ENCODE data around the gene SPC24. TPM values are rescaled to one million over a fixed set of nuclear protein-coding genes. Genes with fewer than 3 reads are reported as not detected.
A peak's percentile ranks its signal among the peaks of the same experiment; 100 is the strongest.

Gene SPC24
- total and polyA plus RNA-seq, 9 of the 15 experiments (the other 6 are each of a cell fraction or from before 2014, with no cell fraction given), result 18.2 to 154 (median 60.9) TPM

- H3K4me2 ChIP-seq (ENCODE audit: insufficient read depth, low read length), result no peak overlapping the region
- in situ Hi-C loops (cut with MboI) (no loop called here), intact Hi-C loops (cut with micrococcal nuclease) (no loop called here)
- H3K79me2 ChIP-seq (ENCODE audit: control insufficient read depth, insufficient read depth, low read length), result no peaks in the 10 kb centered on the region
- TF ChIP-seq TCF15 (CRISPR knock-in tag; IDR thresholded peaks at IDR 0.05) (no peak), ELF4 (CRISPR knock-in tag; IDR thresholded peaks at IDR 0.05) (no peak), ZBTB26 (CRISPR knock-in tag; IDR thresholded peaks at IDR 0.05) (no peak), SPI1 (IDR thresholded peaks at IDR 0.05; ENCODE audit: borderline replicate concordance, low read depth, low read length) (no peak), SRSF7 (optimal IDR thresholded peaks at IDR 0.05; ENCODE audit: low read depth, low read length) (no peak), PHF21A (IDR thresholded peaks at IDR 0.05; ENCODE audit: borderline replicate concordance, low read depth) (no peak), TRIM25 (IDR thresholded peaks at IDR 0.05; ENCODE audit: borderline replicate concordance) (no peak), BCL6 (CRISPR knock-in tag; IDR thresholded peaks at IDR 0.05) (no peak), HMG20B (CRISPR knock-in tag; IDR thresholded peaks at IDR 0.05) (no peak), SRSF9 (IDR thresholded peaks at IDR 0.05; ENCODE audit: borderline replicate concordance, low read depth, low read length) (no peak), RFX7 (CRISPR knock-in tag; IDR thresholded peaks at IDR 0.05) (no peak), ZNF124 (CRISPR knock-in tag; IDR thresholded peaks at IDR 0.05) (no peak), GABPB2 (CRISPR knock-in tag; conservative IDR thresholded peaks at IDR 0.05) (no peak), ELF1 (tag; IDR thresholded peaks at IDR 0.05) (no peak), RBM39 (optimal IDR thresholded peaks at IDR 0.05; ENCODE audit: low read depth, low read length) (no peak)
- H3K4me3 ChIP-seq, result no peak overlapping the region
- H3K9ac ChIP-seq (ENCODE audit: insufficient read depth in 1 of 2, low read depth in 2 of 2, low read length in 2 of 2), result peak overlapping the region in 1 of 2 experiments; percentile 48; a peak in 1 of 4 replicates
- WGBS (ENCODE audit: insufficient coverage, low coverage, missing lambda C conversion rate), result 93% methylated on average over 12 of the region's 27 CpGs
- no peaks in the 10 kb centered on the region for H3K9me3 ChIP-seq (replicated peaks; ENCODE audit: control insufficient read depth, insufficient read depth, low read depth, low read length)
- H3K4me1 ChIP-seq (replicated peaks in 1 of 2; ENCODE audit: control insufficient read depth in 2 of 2, insufficient read depth in 2 of 2, low read length in 2 of 2), result peaks cover 0 to 5% of the 10 kb centered on the region in 2 experiments; a peak in 2 of 5 replicates
- BruUV-seq (replicated peaks), result no TSS peak
- no peak for FAIRE-seq
- ChIA-PET CTCF (ENCODE audit: low intra/inter-chr PET ratio) (no interaction called here), POLR2A (no interaction called here)
- no peak overlapping the region for H2AFZ ChIP-seq (ENCODE audit: low read depth, low read length)
- no peak for ATAC-seq
- no peak for DNase-seq (ENCODE audit: extremely low read depth in 1 of 4, low spot score in 3 of 4)
- H3K27me3 ChIP-seq (ENCODE audit: control insufficient read depth in 2 of 2, insufficient read depth in 2 of 2, low read length in 2 of 2), result no peaks in the 10 kb centered on the region
- no peaks in the 10 kb centered on the region for H4K20me1 ChIP-seq (replicated peaks; ENCODE audit: control insufficient read depth, insufficient read depth, low read length)
- H3K9me1 ChIP-seq (ENCODE audit: control insufficient read depth, insufficient read depth, low read length), result no peaks in the 10 kb centered on the region
- H3K27ac ChIP-seq (ENCODE audit: extremely low read depth, low read depth, low read length), result no peak overlapping the region
- peaks cover 61% of the 10 kb centered on the region; the same call in 2 of the 3 replicates for H3K36me3 ChIP-seq (ENCODE audit: control insufficient read depth, insufficient read depth, low read length)
These were observed 18.8 kb upstream of the SPC24 start for GRCh38 chr19:11174336-11174735.
